Measurements from ENCODE around the gene RSRC2. TPM values are rescaled to one million over a fixed set of nuclear protein-coding genes. Genes with fewer than 3 reads are reported as not detected.
"Not testable (repeated sequence)": the region's sequence is repeated elsewhere in the genome, so short reads cannot be mapped to it uniquely, and the experiment has no call there.

Gene RSRC2
- polyA plus RNA-seq, 4 donors, result 38.1 to 112 (median 42.4) TPM

GRCh38 chr12:122473543-122474323, 53.0 kb downstream of the RSRC2 start:
- 76 to 80% (median 77%) methylated on average over 19 of the region's 19 CpGs for WGBS, 3 donors
- FAIRE-seq (no peak), DNase-seq (no peak)
- Histone ChIP-seq H3K36me3 (ENCODE audit: control insufficient read depth in 3 of 3, insufficient read depth in 2 of 3, low read depth in 1 of 3, low read length in 3 of 3) (peaks cover 15 to 53% (median 27%) of the 10 kb centered on the region in 3 donors), H3K27me3 (ENCODE audit: control insufficient read depth in 3 of 3, insufficient read depth in 3 of 3, low read length in 3 of 3) (no peaks in the 10 kb centered on the region), H3K4me1 (ENCODE audit: control insufficient read depth in 3 of 3, insufficient read depth in 2 of 3, low read depth in 1 of 3, low read length in 2 of 3) (no peaks in the 10 kb centered on the region), H3K27ac (ENCODE audit: low read depth in 1 of 3, low read length in 2 of 3) (no peak overlapping the region), H3K4me3 (ENCODE audit: low read depth in 1 of 3, low read length in 3 of 3) (no peak overlapping the region), H3K9me3 (ENCODE audit: control insufficient read depth in 2 of 2, insufficient read depth in 1 of 2, low read depth in 1 of 2, low read length in 1 of 2) (no peaks in the 10 kb centered on the region)

- H3K9me3 ChIP-seq (ENCODE audit: control insufficient read depth in 2 of 2, insufficient read depth in 1 of 2, low read depth in 1 of 2, low read length in 1 of 2), result no peaks in the 10 kb centered on the region
- H3K36me3 ChIP-seq (ENCODE audit: control insufficient read depth in 3 of 3, insufficient read depth in 2 of 3, low read depth in 1 of 3, low read length in 3 of 3), result peaks cover 12 to 38% (median 20%) of the 10 kb centered on the region in 3 donors
- no peaks in the 10 kb centered on the region for H3K27me3 ChIP-seq (ENCODE audit: control insufficient read depth in 3 of 3, insufficient read depth in 3 of 3, low read length in 3 of 3)
- 35 to 42% (median 42%) methylated on average over 3 of the region's 3 CpGs for WGBS, 3 donors
- no peak overlapping the region for H3K4me3 ChIP-seq (ENCODE audit: low read depth in 1 of 3, low read length in 3 of 3)
- H3K4me1 ChIP-seq (ENCODE audit: control insufficient read depth in 3 of 3, insufficient read depth in 2 of 3, low read depth in 1 of 3, low read length in 2 of 3), result no peaks in the 10 kb centered on the region
- peak; percentile 74 to 80 for DNase-seq
- peak overlapping the region in 1 of 3 donors; percentile 18 for H3K27ac ChIP-seq (ENCODE audit: low read depth in 1 of 3, low read length in 2 of 3)
- no peak for FAIRE-seq
Measured at GRCh38 chr12:122471324-122472226, 55.2 kb downstream of the RSRC2 start.

- H3K27ac ChIP-seq (ENCODE audit: low read depth in 1 of 3, low read length in 2 of 3); H3K27me3 ChIP-seq (ENCODE audit: control insufficient read depth in 3 of 3, insufficient read depth in 3 of 3, low read length in 3 of 3); DNase-seq; H3K4me1 ChIP-seq (ENCODE audit: control insufficient read depth in 3 of 3, insufficient read depth in 2 of 3, low read depth in 1 of 3, low read length in 2 of 3); H3K4me3 ChIP-seq (ENCODE audit: low read depth in 1 of 3, low read length in 3 of 3); H3K9me3 ChIP-seq (ENCODE audit: control insufficient read depth in 2 of 2, insufficient read depth in 1 of 2, low read depth in 1 of 2, low read length in 1 of 2); FAIRE-seq: not testable (repeated sequence)
- H3K36me3 ChIP-seq (ENCODE audit: control insufficient read depth in 3 of 3, insufficient read depth in 2 of 3, low read depth in 1 of 3, low read length in 3 of 3), result peaks cover 5 to 30% (median 12%) of the 10 kb centered on the region in 3 donors
- WGBS, 3 donors, result 93 to 97% (median 97%) methylated on average over 7 of the region's 7 CpGs
Measured at GRCh38 chr12:122470576-122470975, 56.2 kb downstream of the RSRC2 start.

- H3K4me3 ChIP-seq (ENCODE audit: low read depth in 1 of 3, low read length in 3 of 3); H3K27ac ChIP-seq (ENCODE audit: low read depth in 1 of 3, low read length in 2 of 3); FAIRE-seq; DNase-seq; H3K9me3 ChIP-seq (ENCODE audit: control insufficient read depth in 2 of 2, insufficient read depth in 1 of 2, low read depth in 1 of 2, low read length in 1 of 2); H3K4me1 ChIP-seq (ENCODE audit: control insufficient read depth in 3 of 3, insufficient read depth in 2 of 3, low read depth in 1 of 3, low read length in 2 of 3); H3K27me3 ChIP-seq (ENCODE audit: control insufficient read depth in 3 of 3, insufficient read depth in 3 of 3, low read length in 3 of 3): not testable (repeated sequence)
- H3K36me3 ChIP-seq (ENCODE audit: control insufficient read depth in 3 of 3, insufficient read depth in 2 of 3, low read depth in 1 of 3, low read length in 3 of 3), result peaks cover 3 to 22% (median 9%) of the 10 kb centered on the region in 3 donors
- 76 to 88% (median 87%) methylated on average over 6 of the region's 6 CpGs for WGBS, 3 donors
Measured at GRCh38 chr12:122469856-122470255, 56.9 kb downstream of the RSRC2 start.

- H3K9me3 ChIP-seq (ENCODE audit: control insufficient read depth in 2 of 2, insufficient read depth in 1 of 2, low read depth in 1 of 2, low read length in 1 of 2), result no peaks in the 10 kb centered on the region
- no peaks in the 10 kb centered on the region for H3K27me3 ChIP-seq (ENCODE audit: control insufficient read depth in 3 of 3, insufficient read depth in 3 of 3, low read length in 3 of 3)
- H3K36me3 ChIP-seq (ENCODE audit: control insufficient read depth in 3 of 3, insufficient read depth in 2 of 3, low read depth in 1 of 3, low read length in 3 of 3), result peaks cover 0 to 9% (median 0%) of the 10 kb centered on the region in 3 donors
- FAIRE-seq (no peak), DNase-seq (peak; percentile 23 to 24)
- no peak overlapping the region for H3K27ac ChIP-seq (ENCODE audit: low read depth in 1 of 3, low read length in 2 of 3)
- H3K4me3 ChIP-seq (ENCODE audit: low read depth in 1 of 3, low read length in 3 of 3), result no peak overlapping the region
- no peaks in the 10 kb centered on the region for H3K4me1 ChIP-seq (ENCODE audit: control insufficient read depth in 3 of 3, insufficient read depth in 2 of 3, low read depth in 1 of 3, low read length in 2 of 3)
- 32 to 63% (median 37%) methylated on average over 4 of the region's 4 CpGs for WGBS, 3 donors
Measured at GRCh38 chr12:122467983-122468382, 58.8 kb downstream of the RSRC2 start.

GRCh38 chr12:122464317-122465042, 62.3 kb downstream of the RSRC2 start:
- peak overlapping the region in 1 of 3 donors; percentile 73 for H3K27ac ChIP-seq (ENCODE audit: low read depth in 1 of 3, low read length in 2 of 3)
- not testable (repeated sequence) for H3K4me3 ChIP-seq (ENCODE audit: low read depth in 1 of 3, low read length in 3 of 3); H3K27me3 ChIP-seq (ENCODE audit: control insufficient read depth in 3 of 3, insufficient read depth in 3 of 3, low read length in 3 of 3); H3K9me3 ChIP-seq (ENCODE audit: control insufficient read depth in 2 of 2, insufficient read depth in 1 of 2, low read depth in 1 of 2, low read length in 1 of 2); H3K36me3 ChIP-seq (ENCODE audit: control insufficient read depth in 3 of 3, insufficient read depth in 2 of 3, low read depth in 1 of 3, low read length in 3 of 3); FAIRE-seq; H3K4me1 ChIP-seq (ENCODE audit: control insufficient read depth in 3 of 3, insufficient read depth in 2 of 3, low read depth in 1 of 3, low read length in 2 of 3)
- 78 to 81% (median 81%) methylated on average over 17 of the region's 17 CpGs for WGBS, 3 donors
- peak; percentile 81 to 83 for DNase-seq

- Histone ChIP-seq H3K27ac (ENCODE audit: low read depth in 1 of 3, low read length in 2 of 3) (no peak overlapping the region), H3K4me3 (ENCODE audit: low read depth in 1 of 3, low read length in 3 of 3) (no peak overlapping the region), H3K27me3 (ENCODE audit: control insufficient read depth in 3 of 3, insufficient read depth in 3 of 3, low read length in 3 of 3) (no peaks in the 10 kb centered on the region), H3K9me3 (ENCODE audit: control insufficient read depth in 2 of 2, insufficient read depth in 1 of 2, low read depth in 1 of 2, low read length in 1 of 2) (no peaks in the 10 kb centered on the region), H3K36me3 (ENCODE audit: control insufficient read depth in 3 of 3, insufficient read depth in 2 of 3, low read depth in 1 of 3, low read length in 3 of 3) (no peaks in the 10 kb centered on the region), H3K4me1 (ENCODE audit: control insufficient read depth in 3 of 3, insufficient read depth in 2 of 3, low read depth in 1 of 3, low read length in 2 of 3) (peaks cover 0 to 6% (median 2%) of the 10 kb centered on the region in 3 donors)
- WGBS, 3 donors, result 80 to 90% (median 82%) methylated on average over 2 of the region's 2 CpGs
- FAIRE-seq (no peak), DNase-seq (no peak)
Measured at GRCh38 chr12:122460641-122461040, 66.1 kb downstream of the RSRC2 start.

GRCh38 chr12:122460061-122460460, 66.7 kb downstream of the RSRC2 start:
- Histone ChIP-seq H3K27me3 (ENCODE audit: control insufficient read depth in 3 of 3, insufficient read depth in 3 of 3, low read length in 3 of 3) (no peaks in the 10 kb centered on the region), H3K27ac (ENCODE audit: low read depth in 1 of 3, low read length in 2 of 3) (no peak overlapping the region), H3K4me3 (ENCODE audit: low read depth in 1 of 3, low read length in 3 of 3) (no peak overlapping the region), H3K9me3 (ENCODE audit: control insufficient read depth in 2 of 2, insufficient read depth in 1 of 2, low read depth in 1 of 2, low read length in 1 of 2) (no peaks in the 10 kb centered on the region), H3K36me3 (ENCODE audit: control insufficient read depth in 3 of 3, insufficient read depth in 2 of 3, low read depth in 1 of 3, low read length in 3 of 3) (no peaks in the 10 kb centered on the region), H3K4me1 (ENCODE audit: control insufficient read depth in 3 of 3, insufficient read depth in 2 of 3, low read depth in 1 of 3, low read length in 2 of 3) (peaks cover 0 to 6% (median 2%) of the 10 kb centered on the region in 3 donors)
- FAIRE-seq (no peak), DNase-seq (no peak)
- 90 to 95% (median 90%) methylated on average over 4 to 7 of the region's 7 CpGs for WGBS, 3 donors
